AG08395 (cell line): ENCODE measurements around the gene TPGS2.
A peak's percentile ranks its signal among the peaks of the same experiment; 100 is the strongest.
"Not testable (repeated sequence)": the region's sequence is repeated elsewhere in the genome, so short reads cannot be mapped to it uniquely, and the experiment has no call there.

Experiments used
- DNase-seq: peaks from one replicate; pipeline ENCODE4 v3.0.0; 2012; ENCODE audit warnings: mixed read lengths, low spot score

Gene TPGS2

GRCh38 chr18:36828630-36829361 is at the start of gene TPGS2, which contains the start of gene KIAA1328:
Gene TPGS2 (minus strand): TSS chr18:36829002. CDS start chr18:36828767, 235 bp downstream.
Gene KIAA1328 (plus strand): TSS chr18:36829127. CDS start chr18:36829139, 12 bp downstream.
- DNase-seq, result peak; percentile 95

DNA sequence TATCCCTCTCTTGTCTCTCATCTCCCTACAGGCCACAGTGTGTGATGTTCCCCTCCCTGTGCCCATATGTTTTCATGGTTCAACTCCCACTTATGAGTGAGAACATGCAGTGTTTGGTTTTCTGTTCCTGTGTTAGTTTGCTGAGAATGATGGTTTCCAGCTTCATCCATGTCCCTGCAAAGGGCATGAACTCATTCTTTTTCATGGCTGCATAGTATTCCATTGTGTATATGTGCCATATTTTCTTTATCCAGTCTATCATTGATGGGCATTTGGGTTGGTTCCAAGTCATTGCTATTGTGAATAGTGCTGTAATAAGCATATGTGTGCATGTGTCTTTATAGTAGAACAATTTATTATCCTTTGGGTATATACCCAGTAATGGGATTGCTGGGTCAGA is 45.0 kb upstream of the TPGS2 start:
- DNase-seq, result not testable (repeated sequence)

GRCh38 chr18:36872329-36872728 is 43.5 kb upstream of the TPGS2 start:
- no peak for DNase-seq

DNA sequence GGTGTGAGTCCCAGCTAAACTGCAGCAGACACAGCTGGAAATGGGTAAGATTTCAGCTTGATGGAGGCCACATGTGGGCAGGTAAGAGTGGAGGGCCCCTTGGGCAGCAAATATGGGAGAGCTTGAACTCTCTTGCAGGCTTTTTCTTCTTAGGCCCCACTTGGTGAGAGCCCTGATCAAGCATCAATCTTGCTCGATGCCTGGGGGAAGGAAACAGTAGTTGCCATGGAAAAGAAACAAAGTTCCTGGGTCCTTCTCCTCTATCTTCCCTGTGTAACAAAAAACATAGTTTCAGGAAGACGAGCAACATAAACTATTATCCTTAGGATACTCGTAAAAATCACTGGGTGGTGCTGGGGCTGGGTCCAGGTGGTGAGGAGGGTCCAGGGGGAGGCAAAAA is 43.0 kb upstream of the TPGS2 start:
- no peak for DNase-seq

GRCh38 chr18:36867056-36867455 is 38.3 kb upstream of the TPGS2 start:
- no peak for DNase-seq

DNA sequence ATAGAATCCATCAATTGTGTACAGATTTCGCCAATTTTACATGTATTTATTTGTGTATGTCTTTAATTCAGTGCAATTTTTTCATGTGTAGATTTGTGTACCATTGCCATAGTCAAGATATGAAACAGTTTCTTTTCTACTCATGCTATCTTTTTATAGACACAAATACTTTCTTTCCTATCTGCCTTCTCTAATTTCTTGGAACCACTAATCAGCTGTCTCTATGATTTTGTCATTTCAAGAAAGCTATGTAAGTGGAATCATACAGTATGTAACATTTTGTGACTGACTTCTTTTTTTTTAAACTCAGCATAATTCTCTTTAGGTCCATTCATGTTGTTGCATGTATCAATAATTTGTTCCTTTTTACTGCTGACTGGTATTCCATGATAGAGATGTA is 33.4 kb upstream of the TPGS2 start:
- DNase-seq, result no peak

- DNase-seq, result no peak
Measured at GRCh38 chr18:36856815-36857214, 28.0 kb upstream of the TPGS2 start.

DNA sequence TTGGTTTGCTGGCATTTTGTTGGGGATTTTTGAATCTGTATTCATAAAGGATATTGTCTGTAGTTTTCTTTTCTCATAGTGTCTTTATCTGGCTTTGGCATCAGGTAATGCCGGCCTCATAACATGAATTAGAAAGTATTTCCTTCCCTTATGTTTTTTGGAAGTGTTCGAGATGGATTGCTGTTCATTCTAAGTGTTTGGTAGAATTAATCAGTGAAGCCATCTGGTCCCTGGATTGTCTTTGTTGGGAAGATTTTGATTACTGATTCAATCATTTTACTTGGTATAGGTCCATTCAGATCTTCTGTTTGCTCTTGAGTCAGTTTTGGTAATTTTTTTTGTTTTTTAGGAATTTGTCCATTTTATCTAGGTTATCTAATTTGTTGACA is 22.4 kb upstream of the TPGS2 start:
- DNase-seq, result no peak

- DNase-seq, result peak; percentile 67
Measured at GRCh38 chr18:36850527-36851201, 21.9 kb upstream of the TPGS2 start.

DNA sequence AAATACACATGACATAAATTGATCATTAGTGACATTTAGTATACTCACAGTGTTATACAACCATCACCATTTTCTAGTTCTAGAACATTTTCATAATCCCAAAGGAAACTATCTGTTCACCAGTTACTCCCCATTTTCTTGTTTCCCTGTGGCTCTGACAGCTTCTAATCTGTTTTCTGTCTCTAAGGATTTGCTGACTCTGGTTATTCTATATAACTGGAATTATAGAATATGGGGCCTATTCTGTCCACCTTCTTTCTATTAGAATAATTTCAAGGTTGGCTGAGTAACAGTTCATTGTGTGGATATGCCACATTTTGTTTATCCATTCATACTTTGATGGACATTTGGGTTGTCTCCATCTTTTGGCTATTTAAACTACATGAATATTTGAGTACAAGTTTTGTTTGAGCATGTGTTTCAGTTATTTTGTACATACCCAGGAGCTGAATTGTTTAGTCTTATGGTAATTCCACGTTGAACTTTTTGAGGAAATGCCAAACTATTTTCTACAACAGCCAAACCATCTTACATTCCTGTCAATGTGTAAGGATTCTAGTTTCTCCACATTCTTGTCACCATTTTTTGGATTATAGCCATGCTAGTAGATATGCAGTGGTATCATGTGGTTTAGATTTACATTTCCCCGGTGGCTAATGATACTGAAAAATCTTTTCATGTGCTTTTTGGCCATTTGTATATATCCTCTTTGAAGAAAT is 20.6 kb upstream of the TPGS2 start:
- DNase-seq, result peak; percentile 11

- no peak for DNase-seq
Measured at GRCh38 chr18:36848609-36849008, 19.8 kb upstream of the TPGS2 start.

- DNase-seq, result no peak
Measured at GRCh38 chr18:36843784-36844183, 15.0 kb upstream of the TPGS2 start.

GRCh38 chr18:36843199-36843598 is 14.4 kb upstream of the TPGS2 start:
- DNase-seq, result no peak

DNA sequence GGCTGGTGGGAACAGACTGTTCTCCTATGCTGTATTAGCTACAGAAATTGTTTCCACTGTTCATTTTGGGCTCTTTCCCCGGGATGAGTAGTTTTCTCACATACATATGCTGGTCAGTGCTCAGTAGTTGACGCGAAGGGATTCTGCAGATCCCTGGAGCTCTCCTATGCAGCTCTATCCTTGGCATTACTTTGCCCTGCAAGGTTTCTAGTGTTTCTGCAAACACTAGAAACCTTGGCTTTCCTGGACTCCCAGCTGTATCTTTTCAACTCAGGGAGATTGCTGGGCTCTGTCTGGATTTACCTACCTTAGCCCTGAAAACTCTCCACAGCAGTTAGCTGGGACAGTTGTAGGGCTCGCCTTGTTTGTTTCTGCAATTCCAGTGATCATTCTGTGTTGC is 11.0 kb upstream of the TPGS2 start:
- DNase-seq, result no peak

GRCh38 chr18:36835927-36836326 is 7.1 kb upstream of the TPGS2 start:
- no peak for DNase-seq

GRCh38 chr18:36833120-36833519 is 4.3 kb upstream of the TPGS2 start:
- no peak for DNase-seq

DNA sequence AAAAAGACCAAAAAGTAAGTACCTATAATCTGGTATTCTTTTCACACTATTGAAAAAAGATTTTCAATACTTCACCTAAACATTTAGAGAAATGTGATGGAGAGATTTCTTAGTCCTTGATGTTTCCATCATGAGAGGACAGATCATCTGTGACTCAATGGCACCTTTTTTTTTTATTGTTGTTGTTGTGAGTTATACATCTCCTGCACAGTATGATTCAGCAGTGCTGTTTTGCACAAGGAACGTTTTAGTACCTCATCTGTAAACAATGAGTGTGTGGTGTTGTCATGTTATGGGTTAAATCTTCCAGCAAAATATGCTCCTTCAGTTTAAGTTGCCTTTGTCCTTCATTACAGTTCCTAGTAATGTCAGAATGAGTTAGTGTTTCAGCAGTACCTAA is 2.3 kb upstream of the TPGS2 start:
- no peak for DNase-seq

DNA sequence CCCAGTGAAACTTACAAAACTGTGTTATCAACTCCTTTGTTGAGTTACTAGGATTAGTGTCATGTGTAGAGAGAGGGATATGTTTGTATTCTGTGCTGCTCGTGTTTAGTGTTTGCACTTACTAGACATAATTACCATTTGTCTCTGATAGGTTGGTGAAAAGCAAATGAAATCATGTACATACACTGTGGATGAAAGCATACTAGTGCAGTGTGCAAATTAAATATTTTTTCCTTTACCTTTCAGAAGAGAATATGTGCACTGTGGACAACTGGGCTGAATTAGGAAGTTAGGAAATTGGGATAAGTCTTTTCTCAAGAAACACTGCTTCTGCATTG is 1.3 kb upstream of the TPGS2 start:
- DNase-seq, result no peak

DNA sequence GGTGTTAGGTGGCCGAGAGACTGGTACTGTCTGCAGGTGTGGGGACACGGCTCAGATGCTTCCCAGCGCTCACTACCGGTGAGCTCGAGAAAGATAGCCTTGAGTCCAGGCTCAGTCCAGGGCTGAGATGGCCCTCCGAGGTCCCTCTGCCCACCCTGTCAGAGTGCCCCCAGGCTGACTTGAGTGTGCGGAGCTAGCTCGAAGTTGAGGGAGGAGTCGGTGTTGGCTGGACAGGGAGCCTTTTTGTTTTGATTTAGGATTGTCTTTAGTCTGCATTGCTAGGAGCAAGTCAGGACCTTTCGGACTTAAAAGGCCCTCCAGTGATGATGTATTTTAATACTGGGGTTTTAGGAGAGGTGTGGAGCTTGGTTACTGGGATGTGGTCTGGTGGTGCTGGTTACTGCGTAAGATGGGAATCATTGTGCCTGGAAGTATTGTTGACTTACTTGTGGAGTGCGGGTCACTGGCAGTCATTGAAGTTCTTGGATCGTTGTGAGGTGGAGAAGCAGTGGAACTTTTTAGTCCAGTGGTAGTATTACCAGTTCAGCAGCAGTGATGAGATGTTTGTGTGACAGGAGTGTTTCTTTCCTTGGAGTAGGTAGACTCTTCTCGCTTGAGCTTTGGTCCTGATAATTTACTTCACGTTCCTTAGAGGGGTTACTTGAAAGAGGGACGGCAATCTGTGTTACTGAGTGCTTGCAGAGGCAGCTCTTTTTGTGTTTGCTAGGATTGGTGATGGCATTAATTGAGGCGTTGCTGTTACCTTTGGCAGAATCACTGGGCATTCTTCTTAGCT is 758 bp upstream of the TPGS2 start:
- DNase-seq, result peak; percentile 15

DNA sequence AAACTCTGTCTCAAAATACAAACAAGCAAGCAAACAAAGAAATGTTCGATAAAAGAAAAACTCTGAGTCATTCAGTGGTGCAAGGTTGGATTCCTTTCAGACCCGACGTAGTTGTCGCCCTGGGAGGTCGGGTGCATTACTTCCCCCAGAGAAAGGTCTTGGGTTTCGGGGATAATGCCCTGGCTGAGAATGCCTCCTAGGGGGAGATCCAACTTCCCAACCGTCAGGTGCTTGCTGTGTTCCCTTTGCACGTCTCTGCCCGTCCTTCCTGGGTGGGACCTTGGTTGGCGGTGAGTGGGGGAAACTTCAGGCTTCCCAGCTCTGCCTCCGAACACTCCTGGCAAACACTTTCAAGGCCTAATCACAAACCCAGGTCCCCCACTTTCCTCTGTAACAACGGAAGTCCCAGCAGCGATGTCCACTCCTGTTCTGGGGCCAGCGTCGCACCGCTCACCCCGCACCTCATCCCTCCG is 609 bp downstream of the TPGS2 start:
- DNase-seq, result peak; percentile 31

- no peak for DNase-seq
Measured at GRCh38 chr18:36826556-36826955, 2.2 kb downstream of the TPGS2 start.

- DNase-seq, result no peak
Measured at GRCh38 chr18:36825526-36825925, 3.3 kb downstream of the TPGS2 start.
